HG03095 (cell line): ENCODE data around the gene ZBTB20.

Experiments
- ATAC-seq: cut with Tn5 transposase; IDR thresholded peaks from one replicate; pipeline ENCODE4 v1.9.1; 2021; ENCODE audit warnings: moderate library complexity; ENCODE audit not compliant: unreplicated experiment

The ZBTB20 gene

DNA sequence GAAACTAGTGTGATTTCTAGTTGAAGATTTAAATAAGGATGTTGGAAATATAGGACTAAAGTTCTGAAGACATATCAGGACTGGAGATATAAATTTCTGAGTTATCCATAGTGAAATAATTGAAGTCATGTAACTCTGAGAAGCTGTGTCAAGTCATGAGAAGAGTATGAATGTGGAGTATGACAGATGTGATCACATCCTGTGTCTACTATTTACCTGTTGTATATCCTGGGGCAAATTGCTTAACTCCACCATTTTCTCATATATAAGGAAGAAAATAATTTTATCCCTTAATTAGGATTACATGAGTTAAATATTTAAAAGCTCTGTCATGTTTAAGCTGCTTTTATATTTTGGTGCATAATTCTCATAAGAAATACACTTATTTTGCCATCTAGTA is 350.3 kb downstream of the ZBTB20 start:
- ATAC-seq, result no peak

DNA sequence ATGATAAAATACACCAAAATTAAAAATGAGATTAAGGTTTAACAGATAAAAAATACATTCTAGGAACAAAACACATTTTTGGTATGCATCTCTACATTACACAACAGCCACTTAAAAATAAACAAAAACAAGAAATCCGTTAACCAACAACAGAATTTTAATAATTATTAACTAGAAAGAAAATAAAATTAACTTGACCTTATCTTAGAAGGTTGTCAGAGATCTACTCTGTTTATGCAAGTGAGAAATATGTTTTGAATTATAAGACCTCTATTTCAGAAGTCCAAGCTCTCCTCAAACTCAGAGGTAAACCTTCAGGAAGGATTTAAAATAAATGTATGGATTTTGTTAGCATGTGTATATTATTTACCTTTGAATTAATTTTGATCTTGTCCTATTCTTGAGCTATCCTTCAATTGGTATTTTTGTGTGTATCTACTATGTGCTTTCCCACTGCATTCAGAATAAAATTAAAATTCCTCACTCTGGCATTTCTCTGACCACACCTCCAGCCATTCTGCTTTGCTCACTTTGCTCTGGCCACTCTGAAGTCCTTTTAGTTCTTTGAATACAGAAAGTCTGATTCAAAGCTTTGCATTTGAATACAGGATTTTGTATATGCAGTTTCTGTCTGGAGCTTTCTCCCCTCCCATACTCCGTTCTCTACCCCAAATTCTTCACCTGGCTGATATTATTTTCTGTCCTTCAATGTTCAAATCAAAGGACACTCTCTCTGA is 352.0 kb downstream of the ZBTB20 start:
- no peak for ATAC-seq

- no peak for ATAC-seq
Measured at GRCh38 chr3:114792159-114792918, 354.7 kb downstream of the ZBTB20 start.

GRCh38 chr3:114790752-114791151 is 356.3 kb downstream of the ZBTB20 start:
- no peak for ATAC-seq

DNA sequence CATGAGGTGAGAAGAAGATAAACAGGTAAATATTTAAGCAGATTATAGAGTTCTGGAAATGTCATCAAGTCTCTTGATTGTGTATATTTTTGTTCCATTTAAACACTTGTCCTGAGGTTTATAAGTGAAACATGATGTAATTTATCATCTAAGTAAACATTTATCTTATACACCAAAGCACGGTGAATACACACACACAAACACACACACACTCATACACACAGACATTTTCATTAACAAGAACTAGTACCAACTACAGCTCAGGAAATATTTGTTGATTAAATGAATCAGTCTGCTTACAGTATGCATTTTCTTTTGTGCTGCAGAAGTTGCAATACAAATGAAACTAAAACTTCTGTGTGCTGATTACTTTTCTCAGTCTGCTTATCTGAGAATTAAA is 357.3 kb downstream of the ZBTB20 start:
- ATAC-seq, result no peak

- ATAC-seq, result no peak
Measured at GRCh38 chr3:114775395-114775794, 371.7 kb downstream of the ZBTB20 start.

- no peak for ATAC-seq
Measured at GRCh38 chr3:114770874-114771273, 376.2 kb downstream of the ZBTB20 start.

GRCh38 chr3:114764056-114764492 is 383.0 kb downstream of the ZBTB20 start:
- no peak for ATAC-seq

GRCh38 chr3:114762144-114762543 is 384.9 kb downstream of the ZBTB20 start:
- no peak for ATAC-seq

DNA sequence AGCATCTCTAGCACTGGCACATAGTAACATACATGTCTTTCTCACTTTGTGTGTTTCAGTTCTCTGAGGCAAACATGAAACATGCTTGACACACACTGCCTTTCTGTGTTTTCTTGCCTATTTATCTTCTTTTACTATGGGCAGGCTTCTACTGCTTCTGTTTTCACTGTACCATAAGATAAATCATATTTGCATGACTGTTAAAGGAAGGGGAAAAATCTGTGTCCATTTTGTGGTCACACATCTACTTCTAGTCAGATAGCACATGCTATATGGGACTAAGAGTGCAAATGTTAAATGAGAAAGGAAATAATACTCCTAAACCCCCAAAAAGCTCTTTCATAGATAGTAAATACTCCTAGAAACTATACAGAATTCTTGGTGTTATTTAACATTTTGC is 386.4 kb downstream of the ZBTB20 start:
- ATAC-seq, result no peak

- ATAC-seq, result no peak
Measured at GRCh38 chr3:114758831-114759699, 388.0 kb downstream of the ZBTB20 start.

DNA sequence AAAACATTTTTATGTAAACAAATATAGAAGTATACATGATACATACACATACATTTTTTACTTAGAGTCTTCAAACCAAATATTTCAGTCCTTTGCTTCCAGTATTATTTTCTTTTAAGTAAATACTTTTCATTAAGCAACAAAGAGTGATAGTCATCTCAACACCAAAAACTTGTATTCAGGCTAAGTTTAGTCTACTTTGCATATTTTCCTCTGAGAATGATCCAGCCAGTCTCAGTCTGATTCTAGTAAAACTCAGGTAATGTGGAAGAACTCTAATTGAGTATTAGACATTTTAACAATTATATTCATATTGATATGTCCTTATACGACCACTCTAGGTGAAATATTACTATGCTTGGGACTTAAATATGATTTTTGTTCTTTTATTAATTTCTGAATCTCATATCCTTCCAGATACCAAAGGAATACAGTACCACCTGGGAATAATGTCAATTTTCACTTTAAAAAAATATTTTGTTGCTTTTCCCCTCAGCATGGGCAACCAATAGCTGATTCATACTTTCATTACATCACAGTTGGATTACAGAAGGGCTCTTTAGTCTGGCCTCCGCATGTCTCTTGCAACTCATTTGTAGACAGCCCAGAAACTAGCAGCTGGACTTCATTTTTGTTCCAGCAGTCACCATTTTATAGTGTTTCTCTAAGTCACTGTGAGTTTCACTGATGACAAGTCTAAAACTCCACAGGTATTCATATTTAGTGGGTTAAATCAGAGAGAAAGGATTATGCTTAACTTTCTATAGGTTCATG is 390.4 kb downstream of the ZBTB20 start:
- peak; percentile 63 for ATAC-seq

DNA sequence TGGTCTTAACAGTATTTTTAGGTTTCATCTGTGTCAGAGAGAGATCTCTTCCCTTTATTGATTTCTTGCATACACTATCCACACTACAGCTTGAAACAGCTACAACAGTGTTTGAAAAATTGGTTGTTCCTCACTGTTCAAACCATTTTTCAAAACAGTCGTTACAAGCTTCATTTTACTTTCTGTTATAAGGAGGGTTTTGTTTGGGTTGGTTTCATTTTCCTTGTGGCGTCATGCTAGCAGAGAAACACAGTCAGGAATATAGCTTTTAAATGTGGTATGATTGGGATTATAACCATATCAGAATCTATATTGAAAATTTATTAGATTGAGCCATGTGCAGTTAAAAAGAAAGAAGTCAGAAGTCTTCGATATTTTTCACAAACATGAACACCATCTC is 400.6 kb downstream of the ZBTB20 start:
- ATAC-seq, result no peak

DNA sequence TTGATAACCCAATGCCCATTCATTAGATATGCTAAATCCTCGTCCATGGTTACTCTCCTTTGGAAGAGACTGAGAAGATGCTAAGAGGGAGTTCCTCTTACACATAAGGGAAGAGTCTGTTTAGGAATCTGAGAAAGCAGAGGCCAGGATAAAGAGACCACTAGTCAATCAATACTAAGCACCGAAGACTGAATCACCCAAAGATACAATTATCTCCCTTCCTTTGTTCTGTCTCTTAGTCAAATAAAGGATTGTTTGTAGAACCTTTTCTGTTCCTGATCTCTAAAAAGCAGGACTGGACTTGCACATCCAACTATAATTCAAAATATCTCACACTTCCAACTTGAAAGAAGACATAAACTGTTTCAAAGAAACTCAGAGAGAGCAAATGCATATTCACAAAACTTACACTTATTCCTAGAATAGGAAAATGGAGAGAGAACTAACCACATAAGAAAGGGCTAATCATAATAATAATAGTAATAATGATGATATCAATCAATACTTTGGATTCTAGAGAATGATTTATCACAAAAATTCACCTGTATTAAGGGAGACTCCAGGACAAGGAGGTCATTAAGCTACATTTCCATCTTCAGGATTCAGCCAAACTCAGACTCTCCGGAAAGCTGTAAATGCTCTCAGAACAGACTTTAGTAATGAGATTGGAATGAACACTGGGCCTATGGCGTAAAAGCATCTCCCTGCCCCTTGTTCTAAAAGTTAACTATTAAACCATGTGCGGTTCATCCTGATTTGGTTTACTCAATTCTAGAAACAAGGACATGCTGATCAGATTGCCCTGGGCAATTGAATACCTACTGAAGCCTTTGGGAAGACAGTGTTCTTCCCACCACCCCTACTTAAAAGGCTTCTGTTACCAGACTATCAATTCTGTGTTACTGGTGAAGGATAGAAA is 401.5 kb downstream of the ZBTB20 start:
- no peak for ATAC-seq

DNA sequence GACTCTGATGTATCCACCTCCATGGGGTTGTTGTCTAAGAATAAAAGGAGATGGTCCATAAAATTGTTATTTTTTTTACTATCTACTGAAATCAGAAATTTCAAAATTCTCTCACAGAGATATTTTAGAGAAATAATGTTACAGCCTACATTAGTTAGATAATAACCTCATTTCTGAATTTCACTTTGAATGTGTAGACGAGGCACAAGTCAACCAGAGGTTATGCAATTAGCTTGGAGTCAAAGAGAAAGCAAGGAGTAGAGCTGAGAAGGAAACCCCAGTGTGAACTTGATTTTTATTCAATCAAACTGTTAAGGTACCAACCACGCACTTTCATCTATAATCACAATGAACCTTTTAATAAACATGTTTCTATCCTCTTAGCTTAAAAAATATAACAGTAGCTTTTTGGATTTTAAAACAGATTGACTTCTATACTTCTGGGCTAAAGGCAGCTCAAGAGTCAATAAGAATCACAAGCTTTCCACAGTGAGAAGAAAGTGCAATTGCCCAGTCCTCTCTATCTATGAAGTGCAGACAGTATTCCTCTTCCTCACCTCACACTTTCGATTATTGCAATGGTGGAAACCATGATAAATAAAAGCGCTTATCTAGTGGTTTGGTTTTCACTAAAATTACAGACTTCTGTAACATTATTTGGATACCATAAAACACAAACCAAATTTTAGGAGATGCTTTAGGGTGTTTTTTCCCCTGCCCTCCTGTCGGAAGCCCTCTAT is 403.2 kb downstream of the ZBTB20 start:
- ATAC-seq, result no peak

DNA sequence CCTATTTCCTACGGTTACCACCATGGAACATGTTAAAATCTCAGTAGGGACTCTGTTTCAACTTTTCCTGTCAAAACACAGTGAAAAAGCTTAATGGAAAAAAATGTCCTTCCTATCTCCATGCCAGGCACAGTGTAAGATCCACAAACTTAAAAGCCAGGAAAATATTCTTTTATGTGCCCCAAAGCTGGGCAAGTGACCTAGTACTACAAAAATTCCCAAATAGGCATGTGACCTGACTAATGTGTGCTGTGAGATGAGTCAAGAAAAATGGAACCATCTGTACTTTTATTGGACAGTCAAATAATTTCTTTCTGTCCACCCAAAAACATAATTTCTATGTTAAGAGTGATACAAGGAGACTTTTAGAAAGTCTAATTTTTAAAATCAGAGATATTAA is 406.0 kb downstream of the ZBTB20 start:
- no peak for ATAC-seq

DNA sequence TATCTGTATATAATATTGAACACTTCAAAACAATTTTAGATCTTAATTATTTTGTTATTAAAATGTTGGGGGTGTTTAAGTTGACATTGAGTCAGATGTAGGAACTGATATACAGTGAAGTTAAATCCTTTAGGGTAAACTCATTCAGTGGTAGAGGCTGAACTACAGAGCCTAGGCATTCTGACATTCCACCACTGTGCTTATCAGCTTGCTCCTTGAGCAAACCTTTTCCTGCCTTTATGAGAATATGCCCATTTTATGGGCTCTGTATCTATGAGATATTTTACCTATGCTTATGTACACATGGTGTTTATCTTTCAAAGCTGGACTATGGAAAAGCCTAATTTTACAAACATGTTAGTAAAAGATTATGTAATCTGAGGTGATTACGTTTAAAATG is 407.5 kb downstream of the ZBTB20 start:
- no peak for ATAC-seq

DNA sequence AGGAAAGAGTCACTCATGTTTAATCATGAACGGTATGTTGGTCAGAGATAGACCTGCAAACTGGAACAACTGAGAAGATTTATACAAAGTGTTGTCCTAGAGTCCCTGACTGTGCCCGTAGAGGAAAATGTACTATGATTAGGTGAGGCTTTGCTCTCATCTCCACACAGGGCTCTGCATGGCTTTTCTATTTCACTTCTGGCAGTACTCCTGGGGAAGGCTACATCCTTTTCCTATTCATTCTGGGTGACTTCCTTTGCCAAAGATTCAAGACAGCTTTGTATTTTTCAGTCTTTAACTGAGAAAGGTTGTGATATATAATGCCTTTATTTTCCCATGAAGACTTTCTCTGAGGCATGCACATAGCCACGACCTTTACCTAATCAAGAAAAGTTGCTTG is 414.7 kb downstream of the ZBTB20 start:
- no peak for ATAC-seq

DNA sequence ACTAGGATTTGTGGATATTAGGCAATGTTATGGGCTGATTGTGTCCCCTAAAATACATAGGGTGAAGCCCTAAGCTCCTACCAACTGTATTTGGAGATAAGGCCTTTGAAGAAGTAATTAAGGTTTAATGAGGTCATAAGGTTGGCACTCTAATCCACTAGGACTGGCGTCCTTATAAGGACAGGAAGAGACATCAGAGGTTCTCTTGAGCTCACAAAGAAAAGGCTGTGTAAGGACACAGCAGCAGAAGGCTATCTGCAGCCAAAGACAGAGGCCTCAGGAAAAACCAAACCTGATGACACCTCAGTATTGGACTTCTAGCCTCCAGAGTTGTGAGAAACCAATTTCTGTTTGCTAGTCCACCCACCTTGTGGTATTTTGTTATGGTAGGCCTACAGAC is 416.7 kb downstream of the ZBTB20 start:
- ATAC-seq, result no peak
